ENCODE measurements around the gene PLEKHH1. TPM values are rescaled to one million over a fixed set of nuclear protein-coding genes. Genes with fewer than 3 reads are reported as not detected.
A peak's percentile ranks its signal among the peaks of the same experiment; 100 is the strongest.

The PLEKHH1 gene
- total RNA-seq, 1 experiment from 2014 or later = 4.8 TPM

GRCh38 chr14:67505254-67505653 is 27.8 kb upstream of the PLEKHH1 start:
- in situ Hi-C loops (cut with HindIII; ENCODE audit: low sequenced_read_pairs) = no loop called here

DNA sequence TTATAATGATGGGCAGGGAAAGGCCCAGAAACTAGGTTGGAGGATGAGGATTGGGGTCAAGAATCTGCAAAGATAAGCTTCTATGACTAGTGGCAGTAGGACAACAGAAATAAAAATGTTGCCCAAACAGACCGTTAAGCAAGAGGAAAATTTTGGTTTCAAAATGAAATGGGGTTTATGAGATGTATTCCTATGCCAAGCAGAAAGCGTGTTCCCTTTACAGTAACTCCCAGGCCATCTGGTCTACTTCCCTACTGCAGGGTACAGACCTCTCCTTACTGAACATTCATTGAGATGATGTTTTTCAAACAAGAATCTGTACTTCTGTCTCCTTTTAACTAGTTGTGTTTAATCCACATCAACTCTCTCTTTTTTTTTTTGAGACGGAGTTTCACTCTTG is 24.1 kb upstream of the PLEKHH1 start:
- DNase-seq (ENCODE audit: low spot score) = peak; percentile 61
- in situ Hi-C loops (cut with HindIII; ENCODE audit: low sequenced_read_pairs) = no loop called here

More at GRCh38 chr14:67505254-67505653, 27.8 kb upstream of the PLEKHH1 start:
- no peak for DNase-seq (ENCODE audit: low spot score)

DNA sequence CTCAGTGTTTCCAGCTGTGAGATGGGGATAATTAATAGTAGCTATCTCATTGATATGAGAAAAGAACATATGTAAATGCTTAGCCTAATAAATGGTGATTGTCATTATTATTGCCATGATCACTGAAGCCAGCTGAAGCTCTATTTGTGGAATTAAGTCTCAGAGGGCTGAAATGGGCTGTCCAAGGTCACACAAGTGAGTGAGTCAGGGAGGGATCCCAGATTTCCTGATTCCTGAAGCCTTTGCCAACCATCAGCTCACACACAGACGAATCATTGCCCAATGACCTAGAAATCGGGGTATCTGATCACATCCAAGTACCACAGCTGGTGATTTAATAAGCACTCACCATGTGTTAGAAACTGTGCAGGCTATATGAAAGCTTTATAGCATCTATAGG is 23.0 kb upstream of the PLEKHH1 start:
- in situ Hi-C loops (cut with HindIII; ENCODE audit: low sequenced_read_pairs) = no loop called here

GRCh38 chr14:67510836-67511235 is 22.3 kb upstream of the PLEKHH1 start:
- in situ Hi-C loops (cut with HindIII; ENCODE audit: low sequenced_read_pairs) = no loop called here

More for the DNA sequence above, 23.0 kb upstream of the PLEKHH1 start:
- DNase-seq (ENCODE audit: low spot score) = no peak

DNA sequence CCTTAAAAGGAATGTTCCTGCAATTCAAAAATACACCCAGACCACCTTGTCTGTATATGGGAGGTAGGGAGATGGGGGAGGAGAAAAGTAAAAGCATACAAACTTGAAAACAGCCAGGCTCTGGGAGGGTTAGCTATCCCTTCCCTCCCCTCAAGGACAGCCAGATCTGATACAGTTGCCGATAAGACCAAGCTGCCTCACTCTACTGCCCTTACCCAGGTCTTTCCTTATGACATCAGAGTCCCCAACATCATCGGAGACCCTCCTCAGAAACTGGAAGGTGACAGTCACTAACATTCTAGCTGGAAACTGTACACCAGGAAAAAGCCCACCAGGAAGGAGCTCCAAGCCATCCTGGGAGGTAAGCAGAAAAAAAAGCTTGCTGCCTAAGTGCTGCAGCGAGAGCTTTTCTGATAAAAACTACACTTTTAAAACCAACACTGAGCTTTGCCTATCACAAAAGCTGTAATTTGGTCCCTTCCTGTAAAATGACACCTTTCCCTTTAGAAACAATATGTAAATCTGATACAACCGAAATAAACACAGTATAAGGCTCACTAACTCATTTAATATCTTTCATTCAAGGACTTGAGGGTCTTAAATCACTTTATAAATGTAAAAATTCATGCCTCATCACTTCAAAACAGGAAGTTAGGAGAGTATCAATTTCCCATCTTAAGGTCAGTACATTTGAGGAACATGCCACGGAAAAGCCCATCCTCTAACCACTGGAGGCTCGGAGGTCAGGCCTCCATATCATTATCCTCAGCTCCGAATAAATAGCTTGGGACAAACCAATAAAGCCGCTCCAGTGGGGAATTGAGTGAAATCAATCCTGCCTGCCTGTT is 20.4 kb upstream of the PLEKHH1 start:
- peak; percentile 41 for DNase-seq (ENCODE audit: low spot score)
- in situ Hi-C loops (cut with HindIII; ENCODE audit: low sequenced_read_pairs) = no loop called here

More at GRCh38 chr14:67510836-67511235, 22.3 kb upstream of the PLEKHH1 start:
- DNase-seq (ENCODE audit: low spot score) = peak; percentile 32

- in situ Hi-C loops (cut with HindIII; ENCODE audit: low sequenced_read_pairs) = no loop called here
- DNase-seq (ENCODE audit: low spot score) = peak; percentile 95
Observed at GRCh38 chr14:67513631-67514108, 19.4 kb upstream of the PLEKHH1 start.

DNA sequence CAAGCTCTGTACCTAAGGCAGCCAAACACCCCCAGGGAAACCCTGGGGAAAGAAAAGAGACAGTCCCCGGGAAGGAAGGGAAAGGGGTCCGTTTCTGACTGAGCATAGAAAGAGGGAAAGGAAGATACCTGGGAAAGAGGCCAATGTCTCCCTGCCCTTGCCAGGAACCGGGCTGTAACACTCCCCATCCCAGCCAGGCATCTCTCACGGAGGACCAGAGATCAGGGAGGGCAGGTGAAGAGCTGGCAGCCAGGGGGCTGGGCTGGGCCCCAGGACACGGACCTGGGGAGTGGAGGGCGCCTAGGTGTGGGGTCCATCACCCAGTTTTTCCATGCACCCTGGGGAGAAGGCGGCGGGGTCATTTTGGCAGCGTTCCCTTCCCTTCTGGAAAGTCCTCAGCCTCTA is 18.9 kb upstream of the PLEKHH1 start:
- DNase-seq (ENCODE audit: low spot score) = peak; percentile 89
- in situ Hi-C loops (cut with HindIII; ENCODE audit: low sequenced_read_pairs) = no loop called here

DNA sequence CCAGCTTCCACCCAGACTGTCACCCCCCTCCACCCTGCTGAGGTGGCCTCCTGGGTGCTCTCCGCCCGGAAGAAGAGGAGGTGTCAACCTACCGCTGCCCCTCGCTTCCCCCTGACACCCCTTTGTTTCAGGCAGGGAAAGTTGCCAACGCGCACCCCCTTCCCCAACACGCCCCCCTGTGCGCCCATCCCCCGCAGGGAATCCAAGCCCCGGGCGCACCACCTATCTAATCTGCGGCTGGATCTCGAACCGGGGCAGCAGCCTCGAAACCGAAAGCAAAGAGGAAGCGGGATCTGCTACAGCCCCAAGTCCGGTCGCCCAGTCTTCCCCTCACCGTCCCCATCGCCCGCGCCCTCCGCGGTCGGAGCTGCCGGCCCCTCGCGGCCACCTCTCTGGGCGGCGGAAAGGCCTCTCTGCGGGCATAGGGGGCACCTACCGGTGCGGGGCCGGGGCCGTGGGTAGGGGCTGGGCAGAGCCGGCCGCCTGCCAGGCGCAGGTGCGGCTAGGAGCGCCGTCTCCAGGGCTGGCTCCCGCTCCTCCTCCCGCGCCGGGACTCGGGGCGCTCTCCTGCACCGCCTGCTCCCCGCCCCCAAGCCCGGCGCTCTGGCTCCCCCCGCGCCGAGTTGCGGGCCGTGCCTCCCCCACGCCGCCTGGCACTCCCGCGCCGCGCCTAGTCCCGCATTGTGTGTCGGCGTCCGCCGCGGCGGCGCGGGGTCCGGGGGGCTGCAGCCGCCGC is 18.3 kb upstream of the PLEKHH1 start:
- in situ Hi-C loops (cut with HindIII; ENCODE audit: low sequenced_read_pairs) = no loop called here

GRCh38 chr14:67515386-67516079 is 17.6 kb upstream of the PLEKHH1 start:
- DNase-seq (ENCODE audit: low spot score) = peak; percentile 54
- in situ Hi-C loops (cut with HindIII; ENCODE audit: low sequenced_read_pairs) = no loop called here

More for the DNA sequence above, 18.3 kb upstream of the PLEKHH1 start:
- DNase-seq (ENCODE audit: low spot score) = peak; percentile 70

DNA sequence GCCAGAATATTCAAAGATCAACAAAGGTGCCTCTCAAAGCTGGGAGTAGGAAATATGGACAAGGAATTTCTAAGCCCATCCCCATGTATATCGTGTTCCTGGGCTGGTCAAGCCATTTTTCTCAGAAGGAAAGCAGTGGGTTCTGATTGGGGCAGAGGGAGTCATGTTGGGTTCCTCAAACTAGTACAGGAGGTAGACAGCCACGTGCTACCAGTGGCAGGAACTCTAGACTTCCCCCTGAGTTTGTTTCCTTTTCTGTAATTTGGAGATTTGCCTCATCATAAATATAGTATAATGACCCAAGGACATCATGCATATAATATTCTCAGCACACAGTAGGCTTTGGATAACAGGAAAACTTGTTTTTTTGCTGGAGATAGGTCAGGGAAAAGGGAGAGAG is 16.4 kb upstream of the PLEKHH1 start:
- in situ Hi-C loops (cut with HindIII; ENCODE audit: low sequenced_read_pairs) = no loop called here
- no peak for DNase-seq (ENCODE audit: low spot score)

- in situ Hi-C loops (cut with HindIII; ENCODE audit: low sequenced_read_pairs) = no loop called here
- DNase-seq (ENCODE audit: low spot score) = peak; percentile 86
Observed at GRCh38 chr14:67517083-67517482, 16.0 kb upstream of the PLEKHH1 start.

GRCh38 chr14:67519406-67519805 is 13.7 kb upstream of the PLEKHH1 start:
- no peak for DNase-seq (ENCODE audit: low spot score)
- in situ Hi-C loops (cut with HindIII; ENCODE audit: low sequenced_read_pairs) = no loop called here

- in situ Hi-C loops (cut with HindIII; ENCODE audit: low sequenced_read_pairs) = no loop called here
- no peak for DNase-seq (ENCODE audit: low spot score)
Observed at GRCh38 chr14:67520482-67520881, 12.6 kb upstream of the PLEKHH1 start.

GRCh38 chr14:67522270-67522669 is 10.8 kb upstream of the PLEKHH1 start:
- in situ Hi-C loops (cut with HindIII; ENCODE audit: low sequenced_read_pairs) = no loop called here
- DNase-seq (ENCODE audit: low spot score) = no peak

- no peak for DNase-seq (ENCODE audit: low spot score)
- in situ Hi-C loops (cut with HindIII; ENCODE audit: low sequenced_read_pairs) = no loop called here
Observed at GRCh38 chr14:67523764-67524633, 9.1 kb upstream of the PLEKHH1 start.

DNA sequence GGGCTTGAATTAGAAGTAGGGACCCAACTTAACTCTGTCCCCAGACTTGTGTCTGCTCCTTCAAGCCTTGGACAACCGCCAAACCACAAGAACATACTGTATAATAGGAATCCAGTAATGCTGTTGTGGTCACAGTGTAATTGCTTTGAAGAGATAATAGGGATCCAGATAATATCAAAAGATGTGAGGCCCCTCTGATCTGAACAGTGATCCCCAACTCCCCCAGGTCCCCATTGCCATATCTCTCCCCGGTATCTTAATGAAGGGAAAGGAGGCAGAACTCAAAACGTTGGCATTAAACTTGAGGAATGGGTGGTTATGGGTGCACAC is 8.5 kb upstream of the PLEKHH1 start:
- no peak for DNase-seq (ENCODE audit: low spot score)
- in situ Hi-C loops (cut with HindIII; ENCODE audit: low sequenced_read_pairs) = no loop called here

- in situ Hi-C loops (cut with HindIII; ENCODE audit: low sequenced_read_pairs) = no loop called here
- no peak for DNase-seq (ENCODE audit: low spot score)
Observed at GRCh38 chr14:67525389-67525788, 7.7 kb upstream of the PLEKHH1 start.

GRCh38 chr14:67526181-67526580 is 6.9 kb upstream of the PLEKHH1 start:
- in situ Hi-C loops (cut with HindIII; ENCODE audit: low sequenced_read_pairs) = no loop called here
- DNase-seq (ENCODE audit: low spot score) = peak; percentile 52
